Measurements from ENCODE around the gene CTIF. TPM values are rescaled to one million over a fixed set of nuclear protein-coding genes. Genes with fewer than 3 reads are reported as not detected.
"Not testable (repeated sequence)": the region's sequence is repeated elsewhere in the genome, so short reads cannot be mapped to it uniquely, and the experiment has no call there.

Gene CTIF
- total RNA-seq, 1 donor from 2014 or later: 84.3 TPM

DNA sequence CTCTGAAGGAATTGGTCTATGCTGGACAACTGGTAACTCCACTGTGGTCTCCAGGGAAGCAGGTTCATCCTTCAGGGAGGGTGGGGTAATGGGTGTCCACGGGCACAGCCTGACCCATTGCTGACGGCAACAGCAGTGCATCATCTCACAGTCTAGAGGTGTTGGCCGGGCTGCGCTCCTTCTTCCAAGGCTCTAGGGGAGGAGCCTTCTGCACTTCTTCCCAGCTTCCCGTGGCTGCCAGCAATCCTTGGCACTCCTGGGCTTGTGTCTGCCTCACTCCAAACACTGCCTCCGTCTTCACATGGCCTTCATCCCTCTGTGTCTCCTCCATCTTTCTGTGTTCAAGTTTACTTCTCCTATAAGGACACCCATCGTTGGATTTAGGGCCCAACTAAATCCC, 166.2 kb downstream of the CTIF start:
- no peak for DNase-seq (ENCODE audit: low spot score)
- intact Hi-C loops (cut with DNase I): no loop called here

DNA sequence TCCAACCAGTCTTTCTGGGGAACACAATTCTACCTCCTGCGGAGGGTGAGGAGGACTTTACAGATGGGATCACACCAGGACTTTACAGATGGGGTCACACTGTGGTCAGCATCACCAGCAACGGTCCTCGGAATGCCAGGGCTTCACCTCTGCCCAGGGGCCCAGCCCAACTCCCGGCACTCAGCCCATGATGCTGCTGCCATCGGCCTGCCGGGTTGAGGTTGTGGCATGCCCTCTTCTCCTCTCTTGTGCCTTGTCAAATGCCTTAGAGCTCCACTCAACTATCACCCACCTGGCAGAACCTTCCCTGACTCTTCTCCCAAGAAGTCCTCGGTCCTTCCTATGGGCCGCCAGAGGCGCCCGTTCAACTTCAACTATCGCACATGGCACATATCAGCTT, 166.7 kb downstream of the CTIF start:
- intact Hi-C loops (cut with DNase I): no loop called here
- DNase-seq (ENCODE audit: low spot score): no peak

DNA sequence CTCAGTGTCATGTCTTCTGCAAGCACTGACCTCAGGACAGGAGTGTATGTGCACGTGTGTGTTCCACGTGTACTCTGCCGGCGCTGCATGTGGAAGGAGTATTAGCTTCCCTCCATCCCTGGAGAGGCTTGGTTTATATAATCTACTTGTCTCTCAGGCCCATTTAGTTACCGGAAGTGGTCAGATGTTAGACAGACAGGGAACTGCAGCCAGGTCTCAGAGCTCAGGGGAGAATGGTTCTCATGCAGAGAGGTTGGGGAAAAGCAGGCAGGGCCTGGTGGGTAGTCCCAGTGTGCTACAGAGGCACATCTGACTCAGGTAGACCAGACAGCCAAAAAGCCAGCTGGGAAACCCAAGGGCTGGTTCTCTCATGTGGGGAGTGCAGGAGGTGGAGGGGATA, 167.9 kb downstream of the CTIF start:
- intact Hi-C loops (cut with DNase I): no loop called here

DNA sequence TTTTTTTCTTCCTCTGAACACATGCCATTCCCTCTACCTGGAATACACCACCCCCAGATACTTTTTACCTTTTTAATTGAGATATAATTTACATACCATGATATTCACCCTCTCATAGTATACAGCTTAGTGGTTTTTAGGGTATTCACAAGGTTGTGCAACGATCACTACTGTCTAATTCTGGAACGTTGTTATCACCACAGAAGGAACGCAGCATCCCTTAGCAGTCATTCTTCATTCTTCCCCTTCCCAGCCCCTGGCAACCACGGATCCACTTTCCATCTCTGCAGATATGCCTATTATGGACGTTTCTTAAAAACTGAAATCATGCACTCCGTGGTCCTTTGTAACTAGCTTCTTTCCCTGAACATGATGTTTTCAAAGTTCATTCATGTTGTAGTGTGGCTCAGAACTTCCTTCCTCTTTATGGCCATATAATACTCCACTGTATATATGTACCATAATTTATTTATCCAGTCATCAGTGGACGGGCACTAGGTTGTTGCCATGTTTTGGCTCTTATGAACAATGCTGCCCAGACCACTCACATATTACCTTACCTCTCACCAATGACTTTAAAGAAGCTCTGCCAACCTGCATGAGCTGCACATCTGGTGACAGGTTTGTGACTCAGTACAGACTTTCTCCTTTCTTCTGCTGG, 168.9 kb downstream of the CTIF start:
- intact Hi-C loops (cut with DNase I): loop anchor here (2.0 kb wide), 1 partner anchor 21 kb away; no protein-coding TSS in a partner anchor
- no peak for DNase-seq (ENCODE audit: low spot score)

More for the DNA sequence above, 167.9 kb downstream of the CTIF start:
- DNase-seq (ENCODE audit: low spot score): no peak

DNA sequence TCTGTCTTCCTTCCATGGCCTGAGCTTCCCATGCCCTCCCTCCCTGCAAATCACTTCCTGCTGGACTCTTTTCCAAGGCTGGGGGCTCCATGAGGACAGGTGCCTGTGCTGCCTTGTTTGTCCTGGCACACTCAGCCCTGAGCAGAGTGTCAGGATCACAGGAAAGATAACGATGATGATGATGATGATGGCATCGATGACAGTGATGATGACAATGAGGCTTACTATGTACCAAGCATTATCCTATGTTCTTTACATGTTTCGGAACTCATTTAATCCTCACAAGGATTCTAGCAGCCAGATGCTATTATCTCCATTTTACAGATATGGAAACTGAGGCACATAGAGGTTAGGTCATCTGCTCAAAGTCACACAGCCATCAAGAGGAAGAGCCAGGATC, 170.0 kb downstream of the CTIF start:
- intact Hi-C loops (cut with DNase I): loop anchor here (2.0 kb wide), 1 partner anchor 22 kb away; no protein-coding TSS in a partner anchor
- DNase-seq (ENCODE audit: low spot score): no peak

DNA sequence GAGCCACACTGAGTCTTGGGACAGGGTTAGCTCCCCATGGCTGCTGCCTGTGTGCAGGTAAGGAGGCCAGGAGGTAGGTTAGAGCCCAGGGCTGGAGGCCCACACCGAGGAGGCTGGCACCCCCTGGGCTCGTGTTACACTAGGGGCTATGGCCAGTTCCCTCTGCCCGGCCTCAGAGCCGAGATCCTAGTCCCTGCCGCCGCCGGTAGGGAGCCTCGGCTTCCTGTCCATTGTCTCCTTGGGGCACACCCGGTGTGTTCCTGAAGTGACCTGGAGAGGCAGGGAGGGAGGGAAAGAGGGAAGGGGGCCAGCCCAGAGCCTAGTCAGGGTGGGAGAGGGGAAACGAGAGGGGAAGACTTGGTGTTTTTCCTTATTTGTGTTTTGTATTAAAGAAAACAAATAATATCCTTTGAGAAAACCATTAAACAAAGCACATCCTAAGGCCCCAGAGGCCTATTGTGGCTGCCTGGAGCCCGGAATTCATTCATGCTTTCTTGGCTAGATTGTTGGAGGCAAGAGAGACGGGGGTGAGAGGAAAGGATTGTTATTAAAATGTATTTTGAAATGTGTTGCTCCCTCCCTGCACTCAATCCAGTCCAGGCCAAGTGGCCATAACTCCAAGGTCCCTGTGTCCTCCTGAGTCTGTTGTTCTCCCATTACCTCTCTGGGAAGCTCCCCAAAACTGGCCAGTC, 170.7 kb downstream of the CTIF start:
- intact Hi-C loops (cut with DNase I): loop anchor here (2.0 to 10.0 kb wide), 5 partner anchors 23 to 465 kb away; partner anchors contain the start of gene SMAD7
- DNase-seq (ENCODE audit: low spot score): no peak

DNA sequence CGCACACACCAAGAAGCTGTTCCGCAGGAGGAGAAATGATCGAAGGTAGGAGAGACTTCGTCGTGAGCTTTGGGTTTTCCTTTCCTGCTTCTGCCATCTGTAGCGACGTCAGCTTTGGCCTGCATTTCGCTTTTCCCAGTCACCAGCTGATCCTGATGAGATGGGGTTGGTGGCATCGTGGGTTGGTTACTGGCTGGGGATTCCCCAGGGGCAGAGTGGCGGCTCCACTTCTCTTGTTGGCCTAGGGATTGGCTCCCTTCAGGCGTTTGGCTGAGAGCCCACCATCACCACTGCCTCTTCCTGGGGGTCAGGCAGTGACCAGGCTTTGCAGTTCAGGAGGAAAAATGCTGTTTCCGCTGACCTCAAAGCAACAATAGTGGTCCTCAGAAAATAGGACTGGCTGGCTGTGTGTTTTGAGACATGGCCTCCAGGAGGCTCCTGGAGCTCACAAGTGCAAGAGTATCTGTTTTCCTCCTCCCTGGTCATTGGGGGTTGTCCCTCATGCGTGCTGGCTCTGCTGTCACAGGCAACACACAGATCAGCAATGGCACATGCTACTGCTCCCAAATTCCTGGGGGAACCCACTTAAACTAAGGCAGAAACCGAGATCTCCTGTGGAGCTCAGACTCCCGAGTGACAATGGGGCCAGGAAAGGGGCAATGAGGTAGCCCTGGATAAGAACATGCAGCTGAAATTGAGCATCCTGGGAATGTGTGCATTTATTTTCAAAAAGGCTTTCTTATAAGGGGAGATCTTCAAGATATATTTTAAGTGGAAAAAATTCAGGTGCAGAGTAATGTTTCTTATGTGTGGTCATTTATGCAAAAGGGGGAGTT, 173.0 kb downstream of the CTIF start:
- intact Hi-C loops (cut with DNase I): loop anchor here (5.0 to 10.0 kb wide), 4 partner anchors 70 to 463 kb away; partner anchors contain the start of gene SMAD7
- no peak for DNase-seq (ENCODE audit: low spot score)

DNA sequence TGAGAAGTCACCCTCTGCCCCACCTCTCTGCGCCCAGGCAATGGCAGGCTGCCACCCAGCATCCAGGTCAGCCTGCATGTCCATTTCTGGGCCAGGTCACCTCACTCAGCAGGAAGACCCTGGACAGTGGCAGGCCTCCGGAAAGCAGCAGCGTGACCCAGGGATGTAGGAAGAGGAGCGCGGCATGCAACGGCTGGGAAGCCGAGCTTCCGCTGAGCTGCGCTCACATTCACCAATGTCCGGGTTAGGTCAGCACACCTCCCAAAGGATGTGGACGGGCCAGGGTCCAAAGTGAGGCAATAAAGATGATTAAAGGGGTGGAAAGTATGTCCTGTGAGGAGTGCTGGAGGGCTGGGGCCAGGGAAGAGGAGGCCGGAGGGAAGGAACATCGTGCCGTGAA, 174.5 kb downstream of the CTIF start:
- intact Hi-C loops (cut with DNase I): loop anchor here (5.0 to 10.0 kb wide), 4 partner anchors 69 to 461 kb away; partner anchors contain the start of gene SMAD7

DNA sequence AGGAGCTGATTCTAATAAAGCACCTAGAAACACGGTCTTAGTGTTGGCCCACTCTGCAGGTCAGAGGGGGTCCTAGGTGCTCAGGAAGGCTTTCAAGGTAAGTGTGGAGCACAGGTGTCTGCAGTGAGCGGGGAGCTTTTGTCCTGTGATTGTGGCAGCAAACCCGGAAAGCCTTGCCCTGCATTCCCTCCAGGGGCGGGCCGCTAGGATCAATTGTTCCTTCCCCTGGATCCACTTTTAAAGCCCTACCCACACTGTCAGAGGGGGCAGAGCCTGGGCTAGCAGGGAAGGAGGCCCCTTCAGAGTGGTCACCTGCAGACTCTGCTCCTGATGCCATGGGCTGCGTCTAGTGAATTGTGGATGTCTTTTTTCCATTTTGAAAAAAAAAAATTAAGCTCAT, 176.0 kb downstream of the CTIF start:
- intact Hi-C loops (cut with DNase I): loop anchor here (5.0 to 10.0 kb wide), 4 partner anchors 67 to 460 kb away; partner anchors contain the start of gene SMAD7
- no peak for DNase-seq (ENCODE audit: low spot score)

More for the DNA sequence above, 174.5 kb downstream of the CTIF start:
- DNase-seq (ENCODE audit: low spot score): peak; percentile 86

DNA sequence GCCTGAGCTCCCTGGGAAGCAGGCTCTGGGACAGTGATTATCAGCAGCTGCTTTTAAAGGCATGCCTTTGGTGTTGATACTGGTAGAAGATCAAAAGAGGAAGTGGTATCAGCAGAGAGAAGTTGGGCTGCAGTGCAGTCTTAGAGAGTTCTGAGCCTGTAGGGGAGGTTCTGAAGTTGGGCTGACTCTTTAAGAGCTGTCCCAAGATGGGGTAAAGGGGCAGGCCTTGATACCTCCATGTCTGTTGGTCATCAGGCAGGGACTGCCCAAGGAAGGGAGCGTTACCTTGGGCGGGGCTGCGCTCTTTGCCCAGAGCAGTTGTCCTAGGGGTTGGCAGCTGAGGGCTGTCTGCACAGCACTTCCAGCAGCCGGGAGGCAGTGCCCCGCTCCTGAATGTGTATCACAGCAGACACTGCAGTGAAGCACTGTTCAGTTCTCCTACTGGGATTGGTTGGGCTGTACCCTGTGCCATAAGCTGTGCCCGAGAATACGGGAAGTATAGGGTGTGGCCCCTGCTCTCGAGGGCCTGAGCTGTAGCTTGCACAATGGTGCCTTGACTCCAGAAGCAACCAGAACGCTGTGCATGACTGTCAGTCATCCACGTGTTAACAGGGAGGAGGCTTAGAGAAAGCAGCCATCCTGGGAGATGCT, 177.0 kb downstream of the CTIF start:
- intact Hi-C loops (cut with DNase I): loop anchor here (10.0 kb wide), 2 partner anchors 239 to 459 kb away; partner anchors contain the start of gene SMAD7
- no peak for DNase-seq (ENCODE audit: low spot score)

DNA sequence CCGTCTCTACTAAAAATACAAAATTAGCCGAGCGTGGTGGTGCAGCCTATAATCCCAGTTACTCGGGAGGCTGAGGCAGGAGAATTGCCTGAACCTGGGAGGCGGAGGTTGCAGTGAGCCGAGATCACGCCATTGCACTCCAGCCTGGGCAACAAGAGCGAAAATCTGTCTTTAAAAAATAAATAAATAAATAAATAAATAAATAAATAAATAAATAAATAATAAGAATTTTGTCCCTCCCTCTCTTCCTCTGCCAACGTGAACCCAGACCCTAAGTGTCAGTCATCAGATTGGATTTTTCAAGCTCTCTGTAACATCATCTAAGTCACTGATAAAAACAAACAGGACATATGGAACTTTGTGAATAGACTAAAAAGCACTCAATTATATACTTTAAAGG, 178.4 kb downstream of the CTIF start:
- not testable (repeated sequence) for DNase-seq (ENCODE audit: low spot score)
- intact Hi-C loops (cut with DNase I): loop anchor here (10.0 kb wide), 2 partner anchors 238 to 458 kb away; partner anchors contain the start of gene SMAD7

DNA sequence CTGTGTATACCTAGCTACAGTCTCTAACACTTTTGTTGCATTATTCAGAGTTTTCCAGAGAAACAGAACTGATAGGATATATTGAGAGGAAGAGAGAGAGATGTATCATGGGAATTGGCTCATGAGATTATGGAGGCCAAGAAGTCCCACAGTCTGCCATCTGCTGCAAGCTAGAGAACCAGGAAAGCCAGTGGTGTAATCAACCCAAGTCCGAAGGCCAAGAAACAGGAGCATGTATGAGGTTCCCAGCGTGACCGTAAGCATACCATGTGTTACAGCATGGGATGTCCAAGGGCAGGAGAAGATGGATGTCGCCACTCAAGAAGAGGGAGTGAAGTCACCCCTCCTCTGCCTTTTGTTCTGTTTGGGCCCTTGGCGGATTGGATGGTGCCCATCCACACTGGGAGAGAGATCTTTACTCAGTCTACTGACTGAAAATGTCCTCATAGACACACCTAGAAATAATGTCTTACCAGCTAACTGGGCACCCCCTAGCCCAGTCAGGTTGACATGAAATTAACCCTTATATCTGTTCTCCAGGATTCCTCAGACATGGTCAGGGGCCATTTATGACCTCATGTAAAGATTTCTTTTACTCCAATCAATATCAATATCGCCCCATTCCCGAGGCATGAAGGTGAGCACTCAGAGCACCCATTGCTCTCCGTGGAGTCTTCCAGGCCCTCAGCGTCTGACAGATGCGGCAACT, 179.6 kb downstream of the CTIF start:
- intact Hi-C loops (cut with DNase I): loop anchor here (10.0 kb wide), 2 partner anchors 236 to 456 kb away; partner anchors contain the start of gene SMAD7

DNA sequence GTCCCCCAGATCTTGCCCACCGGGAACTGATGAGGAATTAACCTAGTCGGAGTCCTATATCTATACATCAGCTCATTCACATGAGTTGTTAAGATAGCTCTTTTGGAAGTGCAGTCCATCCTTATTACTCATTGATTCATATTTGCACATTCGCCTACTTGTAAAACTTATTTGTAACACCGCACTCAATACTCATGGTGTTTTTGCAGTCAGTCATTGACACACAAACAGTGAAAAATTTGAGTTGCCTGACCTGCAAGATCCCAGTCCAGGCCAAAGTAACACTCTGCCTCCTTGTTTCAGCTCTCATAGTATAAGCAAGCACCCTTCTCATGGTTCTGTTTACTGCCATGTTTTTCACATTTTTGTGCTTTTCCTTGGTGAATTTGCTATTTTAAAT, 180.6 kb downstream of the CTIF start:
- intact Hi-C loops (cut with DNase I): loop anchor here (10.0 kb wide), 2 partner anchors 235 to 455 kb away; partner anchors contain the start of gene SMAD7
- no peak for DNase-seq (ENCODE audit: low spot score)

More for the DNA sequence above, 179.6 kb downstream of the CTIF start:
- DNase-seq (ENCODE audit: low spot score): no peak

DNA sequence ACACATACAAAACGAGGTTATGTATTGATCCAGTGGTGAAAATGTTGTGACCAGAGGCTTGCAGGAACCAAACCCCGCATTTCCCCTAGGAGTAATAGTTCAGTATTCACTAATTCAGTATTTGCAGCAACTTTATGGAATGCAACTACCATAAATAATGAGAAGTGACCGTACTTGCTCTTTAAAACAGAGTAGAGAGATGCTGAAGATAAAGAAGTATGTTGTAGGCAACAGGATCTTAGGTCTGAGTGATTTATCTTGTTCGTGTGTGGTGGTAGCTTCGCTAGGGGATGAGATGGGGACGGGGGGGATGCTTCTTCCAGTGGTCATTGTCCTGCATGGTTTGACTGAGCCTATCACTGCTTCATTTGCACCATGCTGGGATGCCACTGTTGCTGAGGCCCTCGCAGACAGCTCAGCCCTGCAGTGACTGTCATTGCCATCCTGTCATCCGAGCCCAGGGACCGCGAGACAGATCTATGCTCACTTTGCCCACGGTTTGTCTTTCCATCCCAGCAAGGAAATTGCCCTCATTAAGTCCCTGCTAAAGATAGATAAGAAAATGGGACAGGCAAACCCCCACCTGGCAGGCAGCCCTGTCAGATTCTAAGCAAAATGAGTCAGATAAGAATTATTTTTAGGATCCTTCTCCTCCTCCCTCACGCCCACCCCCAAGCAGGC, 181.3 kb downstream of the CTIF start:
- intact Hi-C loops (cut with DNase I): loop anchor here (10.0 kb wide), 2 partner anchors 235 to 455 kb away; partner anchors contain the start of gene SMAD7
- no peak for DNase-seq (ENCODE audit: low spot score)

DNA sequence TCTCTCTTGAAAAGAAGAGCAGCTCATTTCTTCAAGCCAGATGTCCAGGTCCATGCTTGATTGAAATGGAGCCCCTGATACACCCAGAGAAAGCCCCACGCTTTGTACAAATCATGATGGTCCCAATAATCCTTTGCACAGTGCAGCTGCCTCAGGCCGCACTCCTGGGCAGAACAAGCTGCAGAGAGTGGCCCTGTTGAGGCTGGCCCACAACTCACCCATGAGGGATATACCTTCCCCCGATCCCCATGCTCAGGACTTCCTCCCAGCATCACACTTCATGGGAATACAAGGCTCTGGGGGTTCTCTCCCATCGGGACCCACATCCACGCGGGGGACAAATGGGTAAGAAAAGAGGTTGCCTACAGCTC, 181.8 kb downstream of the CTIF start:
- no peak for DNase-seq (ENCODE audit: low spot score)
- intact Hi-C loops (cut with DNase I): no loop called here

DNA sequence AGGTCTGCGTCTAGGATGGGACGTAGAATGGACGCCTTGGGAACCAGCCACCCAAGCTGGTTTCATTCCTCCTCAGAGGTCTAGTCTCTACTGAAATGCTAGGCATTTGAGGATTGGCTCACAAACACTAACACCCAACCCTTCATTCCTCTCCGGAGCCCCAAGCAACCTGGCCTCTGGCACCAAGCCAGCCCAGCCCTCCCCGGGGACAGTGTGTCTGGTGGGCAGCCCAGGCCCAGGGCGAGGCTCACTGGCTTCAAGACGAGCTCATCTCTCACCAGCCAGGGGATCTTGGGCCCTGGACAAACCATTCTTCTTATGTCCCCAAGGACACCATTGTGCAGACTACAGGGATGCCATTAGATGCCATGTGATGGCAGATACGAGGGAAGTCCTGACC, 182.5 kb downstream of the CTIF start:
- intact Hi-C loops (cut with DNase I): no loop called here
- DNase-seq (ENCODE audit: low spot score): no peak

DNA sequence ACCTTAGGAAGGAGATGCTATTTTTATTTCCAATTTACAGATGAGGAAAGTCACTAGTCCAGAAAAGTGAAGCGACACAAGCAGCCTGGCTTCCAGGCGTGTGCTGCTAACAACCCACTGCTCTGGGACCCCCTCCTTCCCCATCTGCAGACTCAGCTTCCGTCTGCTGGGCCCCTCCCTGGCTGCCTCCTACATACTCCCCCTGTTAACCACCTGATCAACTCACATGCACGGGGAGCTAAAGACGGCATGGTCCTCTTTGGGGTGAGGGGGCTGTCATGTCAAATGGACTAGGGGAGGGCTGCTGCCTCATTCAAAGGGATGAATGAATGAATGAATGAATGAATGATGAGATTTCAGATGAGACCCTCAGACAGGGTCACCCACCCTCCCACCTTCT, 184.2 kb downstream of the CTIF start:
- intact Hi-C loops (cut with DNase I): no loop called here

DNA sequence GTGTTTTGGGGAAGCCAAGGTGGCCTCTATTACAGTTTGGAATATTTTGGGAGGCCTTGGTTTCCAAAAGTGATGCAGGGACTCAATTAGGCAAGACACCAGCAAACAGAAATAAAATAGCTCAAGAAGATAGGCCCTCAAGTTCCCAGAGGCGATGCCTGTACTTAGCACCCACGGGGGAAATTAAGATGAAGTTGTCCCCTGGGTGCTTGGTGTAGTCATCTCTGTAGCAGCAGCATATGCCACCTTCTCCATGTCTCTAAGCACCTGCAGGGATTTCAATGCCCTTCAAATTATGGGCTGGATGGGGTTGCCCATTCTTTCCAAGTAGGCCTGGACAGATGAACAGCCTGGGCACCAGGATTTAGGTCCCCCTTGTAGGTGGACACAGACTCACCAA, 185.0 kb downstream of the CTIF start:
- no peak for DNase-seq (ENCODE audit: low spot score)
- intact Hi-C loops (cut with DNase I): no loop called here

More for the DNA sequence above, 184.2 kb downstream of the CTIF start:
- DNase-seq (ENCODE audit: low spot score): no peak

All from cardiac septum (tissue), 1 donor.